Panc1 (cell line): ENCODE data around the gene IL7R. TPM values are rescaled to one million over a fixed set of nuclear protein-coding genes. Genes with fewer than 3 reads are reported as not detected.

ENCODE experiments used
- ATAC-seq: fragments of 200-7000 bp; cut with Tn5 transposase; 2 replicates; pipeline ENCODE4 v1.9.1; 2020; ENCODE audit warnings: mild to moderate bottlenecking, moderate library complexity
- BruUV-seq: library from RNA; stranded (reverse); fragments of 400-500 nt; replicated peaks from 2 replicates; lab custom pipeline; 2021; lab: Mats Ljungman, UMichigan
- CTCF ChIA-PET: fragments of 300-600 bp; sonication (Branson Sonifier 250); formaldehyde crosslinking; loops from one replicate; lab custom pipeline; 2022; ENCODE audit warnings: antibody characterized with exemption; lab: Charles Lee
- POLR2A ChIA-PET: fragments of 300-600 bp; sonication (Branson Sonifier 250); formaldehyde crosslinking; loops from one replicate; lab custom pipeline; 2022; ENCODE audit warnings: antibody characterized with exemption; lab: Charles Lee
- DNase-seq: peaks from one replicate; pipeline ENCODE4 v3.0.0-alpha.2; 2010; ENCODE audit warnings: low read depth, low spot score
- H3K27ac ChIP-seq: 2 replicates; pipeline ENCODE4 v1.5.1; 2011; ENCODE audit warnings: mild to moderate bottlenecking, low read length, inconsistent platforms
- H3K27me3 ChIP-seq: fragments of 200-500 bp; sonication (Bioruptor generic); 2 replicates; pipeline ENCODE4 v1.6.0; 2014; ENCODE audit warnings: low read length, inconsistent platforms; ENCODE audit not compliant: control insufficient read depth, insufficient read depth
- H3K36me3 ChIP-seq: fragments of 200-500 bp; sonication (Bioruptor generic); 2 replicates; pipeline ENCODE4 v1.5.1; 2014; ENCODE audit warnings: inconsistent platforms, mild to moderate bottlenecking, low read length, moderate library complexity; ENCODE audit not compliant: control insufficient read depth, insufficient read depth
- H3K4me1 ChIP-seq: 2 replicates; pipeline ENCODE4 v1.5.1; 2011; ENCODE audit warnings: inconsistent platforms, mild to moderate bottlenecking, low read length, moderate library complexity; ENCODE audit not compliant: control insufficient read depth, insufficient read depth
- H3K4me3 ChIP-seq, 2 experiments: 2 replicates each; pipeline ENCODE4 v1.5.1; 2011 to 2012; ENCODE audit warnings: low read depth in 2 of 2, low read length in 2 of 2, mild to moderate bottlenecking in 2 of 2, inconsistent platforms in 1 of 2, moderate library complexity in 1 of 2
- H3K9me3 ChIP-seq: fragments of 200-500 bp; sonication (Bioruptor generic); 2 replicates; pipeline ENCODE4 v1.5.1; 2014; ENCODE audit warnings: low read depth, mild to moderate bottlenecking, inconsistent platforms, low read length, moderate library complexity; ENCODE audit not compliant: control insufficient read depth, insufficient read depth
- POLR2AphosphoS5 ChIP-seq: IDR thresholded peaks from 2 replicates; pipeline ENCODE4 v1.6.1; 2012; ENCODE audit warnings: mild to moderate bottlenecking, low read depth, low read length, moderate library complexity
- REST ChIP-seq, 2 experiments: IDR thresholded peaks; 2 replicates each; pipeline ENCODE4 v1.6.1; 2011 to 2012; ENCODE audit warnings: low read depth in 2 of 2, control low read depth in 1 of 2, low read length in 1 of 2, mild to moderate bottlenecking in 1 of 2, moderate library complexity in 1 of 2; ENCODE audit not compliant: insufficient read depth in 1 of 2
- SIN3A ChIP-seq: IDR thresholded peaks from 2 replicates; pipeline ENCODE4 v1.6.1; 2012; ENCODE audit warnings: low read depth, mild to moderate bottlenecking, low read length, moderate library complexity, borderline replicate concordance; ENCODE audit not compliant: insufficient read depth
- TCF7L2 ChIP-seq: IDR thresholded peaks from 2 replicates; pipeline ENCODE4 v1.6.1; 2011; ENCODE audit warnings: mild to moderate bottlenecking, low read depth, low read length, inconsistent platforms
- in situ Hi-C: cut with HindIII; loops from 2 replicates; pipeline ENCODE4 v1.10.0; 2016; ENCODE audit warnings: low sequenced_read_pairs, low pct_unique_long_range_greater_than_20kb
- intact Hi-C: fragments of 100-400 bp; cut with micrococcal nuclease; formaldehyde crosslinking; loops from one replicate; pipeline ENCODE4 v1.10.0; 2022; ENCODE audit not compliant: unreplicated experiment
- total RNA-seq: library from RNA; stranded (reverse); gene quantifications from one replicate; pipeline ENCODE4 v1.2.1, GENCODE V29; 2021; ENCODE audit not compliant: unreplicated experiment
- TF ChIP-seq, protein P1 (sequence below): fragments of 450-650 bp; IDR thresholded peaks from 2 replicates; pipeline ENCODE4 v1.5.1; 2017; ENCODE audit warnings: mild to moderate bottlenecking

IL7R gene
- total RNA-seq, 1 experiment from 2014 or later: 0.90 TPM

GRCh38 chr5:35857606-35858205 is 1.0 kb downstream of the IL7R start:
- no peaks in the 10 kb centered on the region for H3K9me3 ChIP-seq
- ATAC-seq (peak; percentile 30; the same call in 1 of the 2 replicates), DNase-seq (no peak)
- intact Hi-C loops (no loop called here), in situ Hi-C loops (no loop called here)
- ChIA-PET POLR2A (no interaction called here), CTCF (interaction anchor here (0.6 kb wide), 1 partner anchor 68 kb away, joined by 11 read pairs; no protein-coding TSS in a partner anchor)
- H3K4me1 ChIP-seq: no peaks in the 10 kb centered on the region
- H3K36me3 ChIP-seq: no peaks in the 10 kb centered on the region
- no peak overlapping the region for H3K27ac ChIP-seq
- no peak overlapping the region for H3K4me3 ChIP-seq
- TF ChIP-seq REST (IDR thresholded peaks at IDR 0.05; ENCODE audit: insufficient read depth in 1 of 2, low read depth in 2 of 2, low read length in 1 of 2) (no peak), SIN3A (no peak), TCF7L2 (no peak), POLR2AphosphoS5 (no peak)
- TF ChIP-seq, protein P1, sequence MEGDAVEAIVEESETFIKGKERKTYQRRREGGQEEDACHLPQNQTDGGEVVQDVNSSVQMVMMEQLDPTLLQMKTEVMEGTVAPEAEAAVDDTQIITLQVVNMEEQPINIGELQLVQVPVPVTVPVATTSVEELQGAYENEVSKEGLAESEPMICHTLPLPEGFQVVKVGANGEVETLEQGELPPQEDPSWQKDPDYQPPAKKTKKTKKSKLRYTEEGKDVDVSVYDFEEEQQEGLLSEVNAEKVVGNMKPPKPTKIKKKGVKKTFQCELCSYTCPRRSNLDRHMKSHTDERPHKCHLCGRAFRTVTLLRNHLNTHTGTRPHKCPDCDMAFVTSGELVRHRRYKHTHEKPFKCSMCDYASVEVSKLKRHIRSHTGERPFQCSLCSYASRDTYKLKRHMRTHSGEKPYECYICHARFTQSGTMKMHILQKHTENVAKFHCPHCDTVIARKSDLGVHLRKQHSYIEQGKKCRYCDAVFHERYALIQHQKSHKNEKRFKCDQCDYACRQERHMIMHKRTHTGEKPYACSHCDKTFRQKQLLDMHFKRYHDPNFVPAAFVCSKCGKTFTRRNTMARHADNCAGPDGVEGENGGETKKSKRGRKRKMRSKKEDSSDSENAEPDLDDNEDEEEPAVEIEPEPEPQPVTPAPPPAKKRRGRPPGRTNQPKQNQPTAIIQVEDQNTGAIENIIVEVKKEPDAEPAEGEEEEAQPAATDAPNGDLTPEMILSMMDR: no peak
- BruUV-seq: no TSS peak
- no peaks in the 10 kb centered on the region for H3K27me3 ChIP-seq

DNA sequence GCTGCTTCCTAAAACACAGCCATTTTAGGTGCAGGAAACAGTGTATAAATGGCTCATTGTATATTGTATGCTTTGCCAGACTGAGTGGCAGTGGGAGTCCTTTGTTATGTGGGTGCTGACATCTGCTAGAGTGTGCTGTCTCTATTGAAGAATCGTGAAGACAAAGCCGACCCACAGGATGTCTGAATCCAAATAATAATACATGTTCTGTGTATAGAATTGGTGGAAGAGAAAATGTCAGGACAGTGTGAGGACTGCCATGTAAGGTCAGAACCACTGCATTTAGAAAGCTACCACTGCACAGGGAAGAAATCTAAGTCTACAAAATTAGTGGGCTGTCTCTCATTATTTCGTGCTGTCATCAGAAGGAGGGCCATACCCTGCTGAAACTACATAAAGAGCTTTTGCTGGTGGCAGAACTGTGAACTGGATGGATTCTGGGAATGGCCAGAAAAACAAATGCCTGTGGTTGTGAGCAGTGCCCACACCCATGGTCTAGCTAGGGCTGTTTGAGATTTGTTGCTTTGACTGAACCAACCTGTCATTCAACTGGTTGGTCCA is 2.5 kb downstream of the IL7R start:
- H3K36me3 ChIP-seq: no peaks in the 10 kb centered on the region
- in situ Hi-C loops (no loop called here), intact Hi-C loops (no loop called here)
- DNase-seq: no peak
- ChIA-PET CTCF (interaction anchor here (0.7 kb wide), 1 partner anchor 124 kb away, joined by 9 read pairs; no protein-coding TSS in a partner anchor), POLR2A (no interaction called here)
- H3K9me3 ChIP-seq: no peaks in the 10 kb centered on the region
- BruUV-seq: no TSS peak
- no peaks in the 10 kb centered on the region for H3K4me1 ChIP-seq
- H3K27ac ChIP-seq: no peak overlapping the region
- no peak for ATAC-seq
- H3K27me3 ChIP-seq: no peaks in the 10 kb centered on the region
- TF ChIP-seq TCF7L2 (no peak), SIN3A (no peak), REST (IDR thresholded peaks at IDR 0.05; ENCODE audit: insufficient read depth in 1 of 2, low read depth in 2 of 2, low read length in 1 of 2) (no peak), POLR2AphosphoS5 (no peak)
- TF ChIP-seq, protein P1: no peak
- H3K4me3 ChIP-seq: no peak overlapping the region
